ENCODE data around the gene ZNF33B.

- TF ChIP-seq POLR2A (conservative IDR thresholded peaks at IDR 0.05) (no peak), ZBTB33 (CRISPR knock-in tag; IDR thresholded peaks at IDR 0.05) (no peak), STAT5A (IDR thresholded peaks at IDR 0.05; ENCODE audit: borderline replicate concordance, low read length) (no peak), RFX5 (IDR thresholded peaks at IDR 0.05; ENCODE audit: low read depth, low read length) (no peak), SMARCA4 (IDR thresholded peaks at IDR 0.05) (no peak), PHF21A (IDR thresholded peaks at IDR 0.05; ENCODE audit: borderline replicate concordance, low read depth) (no peak), RCOR1 (IDR thresholded peaks at IDR 0.05; ENCODE audit: borderline replicate concordance in 1 of 2, low read depth in 2 of 2, low read length in 2 of 2) (no peak), ZFP36 (IDR thresholded peaks at IDR 0.05; ENCODE audit: low read depth, low read length, partially characterized antibody) (no peak), NR2C1 (IDR thresholded peaks at IDR 0.05) (no peak), NR2C1 (tag; IDR thresholded peaks at IDR 0.05) (no peak), POLR2AphosphoS5 (IDR thresholded peaks at IDR 0.05; ENCODE audit: control insufficient read depth, insufficient read depth, low read depth, low read length) (no peak), TFE3 (CRISPR knock-in tag; IDR thresholded peaks at IDR 0.05) (no peak), CTCF (IDR thresholded peaks at IDR 0.05 in 2 of 3, conservative IDR thresholded peaks at IDR 0.05 in 1 of 3; ENCODE audit: insufficient read depth in 2 of 3, low read depth in 1 of 3, low read length in 3 of 3) (no peak), PHB2 (IDR thresholded peaks at IDR 0.05; ENCODE audit: low read depth) (no peak), TBL1XR1 (IDR thresholded peaks at IDR 0.05; ENCODE audit: low read length in 2 of 2) (no peak; a peak in 1 of 4 replicates)
Observed at GRCh38 chr10:42543840-42544372, 94.5 kb downstream of the ZNF33B start.
